NCI-H69 (cell line): ENCODE data around the gene ADAMTS13.

ENCODE experiments used
- DNase-seq: peaks from one replicate; lab custom pipeline; 2025; lab: John Stamatoyannopoulos, UW

The ADAMTS13 gene

DNA sequence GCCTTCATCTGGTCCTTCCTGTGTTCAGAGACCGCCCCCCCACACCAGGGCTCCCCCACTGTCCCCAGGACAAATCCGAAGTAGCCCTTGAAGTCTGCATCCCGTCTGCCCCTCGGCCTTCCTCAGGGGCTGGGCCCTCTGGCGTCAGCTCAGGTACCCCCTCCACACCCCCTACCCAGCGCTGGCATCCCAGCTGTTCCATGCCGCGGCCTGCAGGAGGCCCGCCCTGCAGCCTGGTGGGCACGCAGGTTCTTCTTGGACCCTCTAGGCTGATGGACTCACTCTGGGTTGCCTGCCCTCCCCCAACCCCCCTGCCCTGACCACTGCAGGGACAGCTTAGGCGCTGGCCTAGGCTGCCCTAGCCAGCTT lies 50.1 kb downstream of the ADAMTS13 start:
- no peak for DNase-seq

DNA sequence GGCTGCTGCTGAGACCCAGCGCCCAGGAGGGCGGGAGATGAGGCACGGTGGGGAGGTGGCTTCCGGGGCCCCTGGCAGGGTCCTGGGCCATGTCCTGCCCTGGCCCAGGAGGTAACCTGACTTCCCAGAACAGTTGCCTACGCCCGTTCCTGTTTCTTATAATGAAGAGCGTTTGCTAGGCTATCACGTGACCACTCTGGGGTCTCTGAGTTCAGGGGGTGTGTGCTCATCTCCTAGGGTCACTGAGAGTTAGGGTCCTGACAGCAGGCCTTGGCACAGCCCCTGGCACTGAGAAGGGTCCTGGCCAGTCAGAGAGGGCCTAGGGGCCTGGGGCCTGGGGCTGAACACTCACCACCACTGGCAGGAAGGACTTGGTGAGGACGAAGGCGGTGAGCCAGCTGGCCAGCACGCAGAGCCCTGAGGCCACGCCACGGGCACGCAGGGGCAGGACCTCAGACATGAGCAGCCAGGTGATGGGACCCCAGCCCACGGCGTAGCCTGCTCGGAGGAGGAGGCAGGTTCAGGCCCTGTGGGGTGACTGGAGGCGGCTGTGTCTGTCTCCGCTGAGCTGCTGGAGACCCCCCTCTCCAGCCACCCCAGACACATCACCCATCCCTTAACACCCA lies 50.7 kb downstream of the ADAMTS13 start:
- DNase-seq = no peak

DNA sequence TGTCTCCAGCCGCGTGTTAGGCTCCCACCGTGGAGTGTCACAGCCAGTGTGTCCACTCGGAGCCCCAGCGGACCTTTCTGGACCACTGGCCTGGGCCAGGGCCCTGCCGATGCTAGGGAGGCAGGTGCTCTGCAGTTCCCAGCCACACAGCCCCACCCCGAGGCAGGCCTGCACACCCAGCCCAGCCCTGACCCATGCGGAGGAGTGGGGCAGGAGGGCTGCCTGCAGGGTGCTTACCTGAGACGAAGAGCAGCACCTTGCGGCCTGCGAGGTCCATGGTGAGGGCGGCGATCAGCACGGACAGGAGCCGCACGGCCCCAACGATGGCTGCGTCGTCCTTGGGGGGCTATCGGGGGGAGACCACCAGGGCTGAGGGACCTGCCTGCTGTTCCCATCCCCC lies 51.6 kb downstream of the ADAMTS13 start:
- no peak for DNase-seq

DNA sequence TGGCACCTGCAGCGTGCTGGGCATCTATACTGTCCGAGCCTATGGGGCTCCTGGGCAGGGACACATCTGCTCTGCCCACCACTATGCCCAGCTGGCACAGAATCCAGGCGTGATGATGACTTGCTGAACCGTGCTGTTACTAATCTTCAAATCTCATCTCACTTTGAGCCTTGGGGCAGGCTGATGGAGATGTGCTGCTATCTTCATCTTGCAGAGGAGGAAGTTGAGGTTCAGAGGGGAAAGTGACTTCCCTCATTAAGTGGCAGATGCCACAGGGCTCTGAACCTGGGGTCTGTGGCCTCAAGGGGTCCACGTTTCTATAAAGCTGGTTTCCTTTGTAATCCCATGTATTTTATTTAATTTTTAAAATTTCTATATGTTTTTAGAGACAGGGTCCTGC lies 52.0 kb downstream of the ADAMTS13 start:
- DNase-seq = no peak

DNA sequence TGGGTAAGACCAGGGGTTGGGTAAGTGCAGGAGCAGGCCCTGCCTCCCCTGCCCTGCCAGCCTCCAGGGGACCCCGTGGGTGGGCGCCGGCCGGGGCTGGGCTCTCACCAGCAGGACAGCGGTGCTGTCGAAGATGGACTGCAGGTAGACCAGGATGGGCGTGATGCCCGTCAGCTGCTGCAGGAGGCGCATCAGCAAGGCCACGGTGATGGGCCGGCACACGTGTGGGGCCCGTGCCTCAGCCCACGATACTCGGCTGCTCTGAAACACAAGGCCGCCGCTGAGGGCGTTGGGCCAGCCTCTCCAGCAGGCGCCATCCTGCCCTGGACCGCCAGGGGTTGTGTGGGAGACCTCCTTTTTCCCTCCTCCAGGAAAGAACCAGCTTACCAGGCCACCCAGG lies 52.7 kb downstream of the ADAMTS13 start:
- no peak for DNase-seq

DNA sequence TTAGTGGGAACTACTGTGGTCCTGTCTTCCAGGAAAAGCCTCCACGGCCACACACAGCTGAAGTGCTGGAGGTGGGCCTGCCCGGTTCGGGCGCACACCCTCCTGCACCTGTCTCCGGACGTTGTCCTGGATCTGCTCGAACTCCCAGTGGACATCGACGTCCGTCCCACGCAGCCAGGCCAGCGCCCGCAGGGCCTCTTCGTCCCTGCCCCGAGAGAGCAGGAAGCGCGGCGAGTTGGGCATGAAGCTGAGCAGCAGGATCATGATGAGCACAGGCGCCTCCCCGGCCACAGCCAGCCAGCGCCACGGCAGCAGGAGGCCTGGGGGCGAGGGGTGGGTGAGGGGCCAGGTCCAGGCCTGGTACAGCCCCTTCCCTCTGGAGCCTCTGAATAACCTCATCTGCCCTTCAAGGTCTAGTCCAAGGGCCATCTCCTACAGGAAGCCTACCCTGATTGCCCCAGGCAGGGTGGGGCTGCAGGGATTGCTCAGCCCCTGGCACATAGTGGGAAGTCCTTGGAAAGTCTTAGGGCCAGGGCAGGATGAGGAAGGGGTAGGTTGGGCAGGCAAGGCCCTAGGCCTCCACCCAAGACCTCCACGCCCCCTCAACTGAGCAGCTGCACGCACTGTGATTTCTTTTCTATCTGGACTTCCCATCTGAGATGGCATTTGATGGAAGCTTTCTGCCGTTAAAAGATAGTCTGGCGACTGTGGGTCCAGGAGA lies 53.3 kb downstream of the ADAMTS13 start:
- no peak for DNase-seq

DNA sequence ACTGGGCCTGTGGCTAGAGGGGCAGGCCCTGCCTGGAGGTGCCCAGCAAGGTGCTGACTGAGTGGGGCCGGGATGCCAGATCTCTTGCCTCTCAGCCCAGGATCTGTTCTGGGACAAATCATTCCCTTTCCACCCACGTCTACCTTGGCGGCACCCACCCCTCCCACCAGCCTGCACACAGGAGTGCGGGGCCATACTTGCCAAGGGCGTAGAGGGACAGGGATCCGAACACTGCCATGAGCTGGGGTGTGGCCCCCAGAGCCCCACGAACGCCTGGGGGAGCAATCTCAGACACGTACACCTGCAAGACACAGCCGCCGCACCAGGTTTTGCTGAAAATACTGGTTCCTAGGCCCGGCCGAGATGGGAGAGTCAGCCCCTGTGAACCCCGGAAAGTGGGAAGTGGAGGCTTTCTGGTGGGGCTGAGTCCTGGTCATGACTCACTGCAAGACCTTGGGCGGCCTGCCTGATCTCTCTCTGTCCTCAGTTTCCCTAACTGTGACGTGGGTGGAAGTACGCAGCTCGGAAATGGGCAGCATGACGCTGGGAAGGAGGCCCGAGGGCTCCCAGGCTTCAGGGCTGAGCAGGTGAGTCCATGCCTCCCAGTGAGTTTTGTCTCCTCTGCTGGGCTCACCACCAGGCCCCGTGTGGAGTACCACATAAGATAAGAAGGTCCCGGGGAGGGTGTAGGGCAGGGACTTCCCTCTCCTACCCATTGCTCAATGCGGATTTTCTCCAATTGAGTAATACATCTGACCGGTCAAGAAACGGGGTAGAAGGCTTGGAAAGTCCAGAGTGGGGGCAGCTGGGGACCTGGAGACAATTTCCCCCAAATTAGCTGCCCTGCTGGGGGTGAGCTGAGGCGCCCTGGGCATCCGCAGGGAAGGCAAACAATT lies 54.1 kb downstream of the ADAMTS13 start:
- no peak for DNase-seq

DNA sequence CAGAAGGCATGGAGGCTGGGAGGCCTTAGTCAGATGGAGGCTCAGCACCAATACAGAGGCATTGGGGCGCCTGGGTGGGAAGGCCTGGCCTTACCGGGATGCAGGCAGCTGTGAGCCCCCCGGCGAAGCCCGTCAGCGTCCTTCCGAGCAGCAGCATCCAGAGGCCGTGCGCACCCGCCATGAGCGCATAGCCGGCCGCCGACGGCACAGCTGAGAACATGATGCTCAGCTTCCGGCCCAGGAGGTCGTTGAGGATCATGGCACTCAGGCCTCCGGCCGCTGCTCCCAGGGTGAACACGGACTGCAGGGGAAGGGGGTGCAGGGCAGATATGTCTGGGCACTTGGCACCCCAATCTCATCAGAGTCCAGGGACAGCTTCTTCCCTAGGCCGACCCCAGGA lies 54.8 kb downstream of the ADAMTS13 start:
- no peak for DNase-seq

DNA sequence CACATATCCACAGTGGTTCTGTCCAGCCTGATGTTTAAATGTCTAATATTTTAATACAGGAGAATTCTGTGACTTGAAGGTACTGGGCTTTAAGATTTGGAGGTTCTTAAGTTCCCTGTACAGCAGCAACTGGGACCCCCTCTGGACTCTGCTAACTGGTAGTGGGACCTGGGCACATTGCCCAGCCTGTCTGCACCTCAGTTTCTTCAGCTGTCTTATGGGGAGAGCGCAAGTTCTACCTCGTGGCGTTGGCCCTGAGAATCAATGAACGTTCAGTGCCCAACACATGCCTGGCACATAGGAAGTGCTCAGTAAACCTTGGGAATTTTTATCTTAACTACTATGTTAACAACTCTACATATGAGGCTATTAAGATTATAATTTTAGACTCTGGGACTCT lies 55.3 kb downstream of the ADAMTS13 start:
- DNase-seq = no peak

DNA sequence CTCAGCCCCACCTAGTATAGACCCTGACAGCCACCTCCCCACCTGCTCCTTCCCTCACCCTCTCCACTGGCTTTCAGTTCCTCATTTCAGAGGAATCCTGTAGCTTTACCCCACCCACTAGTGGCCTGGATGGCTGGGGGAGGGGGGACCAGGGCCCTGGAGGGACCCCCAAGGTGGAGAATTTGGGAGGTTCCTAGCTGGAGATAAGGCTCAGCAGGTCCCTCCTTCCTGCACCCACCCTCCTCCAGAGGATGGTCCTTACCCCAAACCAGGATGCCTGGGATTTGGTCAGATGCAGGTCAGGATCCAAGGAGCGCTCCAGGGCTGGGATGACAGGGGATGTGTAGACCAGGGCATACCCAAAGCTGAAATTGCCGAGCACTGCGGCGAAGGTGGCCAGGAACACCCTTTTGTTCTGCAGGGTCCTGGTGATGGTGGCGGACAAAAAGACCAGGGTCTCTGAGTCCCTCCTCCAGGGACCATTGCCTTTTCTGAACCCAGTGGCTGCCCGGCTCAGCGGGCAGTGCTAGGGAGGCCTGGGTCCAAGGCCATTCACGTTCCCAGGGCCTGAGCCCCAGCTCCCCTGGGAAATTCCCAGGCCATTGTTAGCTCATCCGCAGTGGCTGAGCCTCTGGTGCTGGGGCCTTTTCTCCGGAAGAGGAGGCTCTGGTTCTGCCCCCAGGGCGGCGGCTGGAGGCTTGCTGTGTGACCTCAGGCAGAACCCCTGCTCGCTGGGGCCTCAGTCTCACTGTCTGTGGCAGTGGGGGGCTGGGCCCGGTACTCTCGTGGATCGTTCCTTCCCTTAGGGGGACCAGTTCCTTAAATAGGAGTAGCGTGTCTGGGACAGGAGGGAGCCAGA lies 56.1 kb downstream of the ADAMTS13 start:
- DNase-seq = peak; percentile 81

DNA sequence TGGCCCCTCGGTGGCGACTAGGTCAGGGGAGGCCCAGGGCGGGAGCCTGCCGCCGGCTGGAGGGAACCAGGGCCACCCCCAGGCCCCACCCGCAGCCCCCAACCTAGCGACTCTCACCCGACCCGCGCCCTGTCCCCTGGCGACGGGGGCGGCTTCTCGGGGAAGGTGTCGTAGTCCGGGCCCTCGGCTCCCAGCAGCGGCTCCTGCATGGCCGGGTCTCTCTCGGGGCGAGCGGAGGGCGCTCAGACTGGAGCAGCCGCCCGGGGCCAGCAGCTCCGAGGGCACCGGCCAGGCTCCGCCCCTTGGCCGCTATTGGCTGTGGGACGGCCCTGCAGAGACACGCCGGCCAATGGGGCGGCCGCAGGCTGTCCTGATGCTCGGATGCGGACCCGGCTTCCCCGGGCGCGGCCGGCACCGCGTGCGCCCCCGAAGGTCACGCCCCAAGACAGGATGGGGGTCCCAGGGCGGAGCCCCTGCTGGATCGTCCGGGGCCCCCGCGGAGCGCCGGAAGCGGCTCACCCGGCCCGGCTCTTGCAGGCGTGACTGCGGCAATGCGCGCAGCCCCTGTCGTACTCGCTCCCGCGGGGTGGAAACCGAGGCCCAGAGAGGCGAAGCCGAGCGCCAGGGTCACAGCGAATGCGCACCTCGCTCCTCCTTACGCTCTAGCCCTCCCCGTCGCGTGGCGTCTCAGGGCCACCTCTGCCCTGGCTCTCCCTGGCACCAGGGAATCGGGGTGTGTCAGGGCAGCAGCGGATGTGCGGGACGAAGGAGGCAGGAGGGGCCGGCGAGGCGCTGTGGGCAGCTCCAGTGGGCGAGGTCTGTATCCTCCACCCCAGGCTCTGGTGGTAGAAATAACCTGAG lies 56.9 kb downstream of the ADAMTS13 start, which contains the start of gene SLC2A6:
Gene SLC2A6, minus strand, starts transcription at position 249 of the 861 bp plus-strand sequence. Its CDS starts 40 bp downstream, at position 209.
- peak; percentile 95 for DNase-seq

DNA sequence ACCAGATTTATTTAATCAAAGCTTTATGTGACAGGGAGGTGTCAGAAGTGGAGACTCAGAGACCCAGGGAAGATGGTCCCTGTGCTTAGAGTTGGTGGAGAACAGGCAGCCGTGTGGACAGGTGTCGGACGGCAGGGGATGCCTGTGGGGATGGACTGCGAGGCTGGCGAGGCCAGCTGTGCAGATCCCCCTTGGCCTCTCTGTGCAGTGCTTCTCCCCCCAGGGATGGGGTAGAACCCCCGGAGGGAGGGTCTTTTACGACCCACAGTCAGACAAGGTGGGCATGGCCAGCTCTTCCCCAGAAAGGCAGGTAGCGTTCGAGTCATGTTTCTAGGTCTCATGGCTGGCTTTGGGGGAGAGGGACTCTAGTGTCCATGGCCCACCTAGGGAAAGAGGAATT lies 61.4 kb downstream of the ADAMTS13 start:
- DNase-seq = no peak

DNA sequence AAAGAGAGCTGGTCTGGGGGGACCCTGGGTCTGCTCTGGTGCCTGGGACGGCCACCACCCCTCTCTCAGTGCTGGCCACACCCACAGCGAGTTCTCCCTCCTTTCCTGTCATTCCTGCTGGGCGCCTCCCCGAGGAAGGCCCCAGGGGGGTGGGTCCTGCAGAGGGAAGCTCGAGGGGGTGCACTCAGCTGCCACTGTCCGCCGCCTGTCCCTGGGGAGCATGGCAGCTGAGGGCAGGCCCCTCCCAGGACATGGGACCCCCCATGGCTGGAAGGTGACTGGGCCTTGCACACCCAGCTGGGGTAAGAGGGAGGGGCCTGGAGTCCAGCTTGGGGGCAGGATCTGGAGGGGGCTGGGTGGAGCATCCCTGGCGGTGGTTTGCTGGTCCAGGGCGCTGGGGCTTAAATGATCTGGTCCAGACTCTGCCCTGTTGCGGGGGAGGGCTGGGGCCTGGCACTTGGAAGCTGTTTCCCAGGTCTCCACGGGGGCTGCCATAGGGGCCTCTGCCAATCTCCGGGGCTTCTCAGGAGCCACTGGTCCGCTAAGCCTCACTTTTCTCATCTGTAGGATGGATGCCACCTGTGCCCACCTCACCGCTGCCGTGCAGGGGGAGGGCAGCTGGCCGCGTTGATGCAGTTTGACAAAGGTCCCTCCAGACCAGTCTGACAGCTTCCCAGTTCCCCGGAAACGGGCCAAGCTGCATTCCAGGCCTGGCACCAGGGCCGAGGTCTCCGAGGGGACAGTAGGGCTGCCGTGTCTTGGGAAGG lies 62.7 kb downstream of the ADAMTS13 start:
- DNase-seq = peak; percentile 60

DNA sequence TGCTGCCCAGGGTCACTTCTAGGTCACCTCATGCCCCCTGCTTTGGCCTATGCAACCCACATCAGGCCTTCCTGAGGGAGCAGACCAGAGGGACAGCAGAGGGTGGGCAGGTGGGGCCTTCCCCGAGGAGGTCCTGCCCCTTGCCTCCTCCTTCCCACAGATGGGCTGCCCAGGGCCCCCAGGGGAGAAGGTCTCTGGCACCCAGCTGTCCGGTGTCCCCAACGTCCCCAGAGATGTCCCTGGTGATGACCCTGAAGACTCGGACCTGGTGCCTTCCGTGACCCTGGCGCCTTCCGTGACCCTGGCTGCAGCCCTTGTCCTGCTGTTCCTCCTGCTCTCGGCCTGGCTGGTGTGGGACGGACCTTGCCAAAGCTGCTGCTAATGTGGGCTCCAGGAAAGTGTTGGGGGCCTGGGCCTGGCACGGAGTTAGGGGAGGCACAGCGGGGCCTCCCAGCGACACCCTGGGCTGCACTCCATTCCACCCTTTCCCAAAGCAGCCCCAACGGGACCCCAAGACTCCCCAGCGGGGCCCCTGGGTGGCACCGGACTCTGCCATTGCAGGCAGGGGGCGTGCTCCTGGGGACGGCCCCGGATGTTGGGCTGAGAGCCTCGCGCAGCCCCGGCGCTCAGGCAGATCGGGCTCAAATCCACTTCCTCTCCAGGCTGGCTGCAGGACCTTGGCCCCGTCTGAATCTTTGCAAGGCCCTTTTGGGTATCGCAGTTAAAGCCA lies 63.5 kb downstream of the ADAMTS13 start:
- no peak for DNase-seq

DNA sequence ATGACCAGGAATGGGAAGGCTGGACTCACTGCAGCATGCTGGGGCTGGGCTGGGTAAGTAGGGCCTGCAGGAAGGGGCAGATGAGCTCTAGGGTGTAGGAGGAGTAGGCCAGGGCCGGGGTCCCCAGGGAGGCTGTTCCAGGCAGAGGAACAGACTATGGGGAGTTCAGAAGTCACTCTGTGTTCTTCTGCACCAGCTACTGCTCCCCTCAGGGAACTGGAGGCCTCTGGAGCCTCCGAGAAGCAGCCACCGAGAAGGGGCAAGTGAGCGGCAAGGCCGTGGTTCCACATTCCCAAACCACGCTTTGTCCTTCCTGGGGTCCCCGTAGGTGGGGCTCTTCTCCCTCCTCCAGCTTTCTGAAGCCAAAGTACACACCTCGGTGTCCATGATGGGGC lies 65.2 kb downstream of the ADAMTS13 start:
- no peak for DNase-seq

DNA sequence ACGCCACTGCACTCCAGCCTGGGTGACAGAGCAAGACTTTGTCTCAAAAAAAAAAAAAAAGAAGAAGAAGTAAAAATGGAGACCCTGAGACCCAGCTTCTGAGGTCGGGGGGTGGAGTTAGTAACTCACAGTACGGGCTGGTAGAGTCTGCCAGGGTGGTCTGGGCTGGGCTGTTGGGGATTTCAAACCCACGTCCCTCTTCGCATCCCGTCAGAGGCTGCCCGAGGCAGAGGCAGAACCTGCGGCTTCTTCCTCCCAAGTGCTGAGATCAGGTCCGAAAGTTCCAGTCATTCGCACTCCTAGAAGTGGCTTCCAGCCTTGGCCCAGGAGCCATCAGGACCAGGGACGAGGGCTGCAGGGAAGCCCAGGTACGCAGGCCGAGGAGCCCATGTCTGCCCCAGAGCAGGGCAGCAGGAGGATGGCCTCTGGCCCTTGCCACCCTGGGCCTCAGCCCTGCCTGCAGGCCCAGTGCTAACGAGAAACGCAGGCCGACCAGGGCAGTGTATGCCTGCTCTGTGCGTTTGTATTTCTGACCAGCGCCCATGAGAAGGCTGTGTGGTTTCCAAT lies 66.6 kb downstream of the ADAMTS13 start:
- no peak for DNase-seq

DNA sequence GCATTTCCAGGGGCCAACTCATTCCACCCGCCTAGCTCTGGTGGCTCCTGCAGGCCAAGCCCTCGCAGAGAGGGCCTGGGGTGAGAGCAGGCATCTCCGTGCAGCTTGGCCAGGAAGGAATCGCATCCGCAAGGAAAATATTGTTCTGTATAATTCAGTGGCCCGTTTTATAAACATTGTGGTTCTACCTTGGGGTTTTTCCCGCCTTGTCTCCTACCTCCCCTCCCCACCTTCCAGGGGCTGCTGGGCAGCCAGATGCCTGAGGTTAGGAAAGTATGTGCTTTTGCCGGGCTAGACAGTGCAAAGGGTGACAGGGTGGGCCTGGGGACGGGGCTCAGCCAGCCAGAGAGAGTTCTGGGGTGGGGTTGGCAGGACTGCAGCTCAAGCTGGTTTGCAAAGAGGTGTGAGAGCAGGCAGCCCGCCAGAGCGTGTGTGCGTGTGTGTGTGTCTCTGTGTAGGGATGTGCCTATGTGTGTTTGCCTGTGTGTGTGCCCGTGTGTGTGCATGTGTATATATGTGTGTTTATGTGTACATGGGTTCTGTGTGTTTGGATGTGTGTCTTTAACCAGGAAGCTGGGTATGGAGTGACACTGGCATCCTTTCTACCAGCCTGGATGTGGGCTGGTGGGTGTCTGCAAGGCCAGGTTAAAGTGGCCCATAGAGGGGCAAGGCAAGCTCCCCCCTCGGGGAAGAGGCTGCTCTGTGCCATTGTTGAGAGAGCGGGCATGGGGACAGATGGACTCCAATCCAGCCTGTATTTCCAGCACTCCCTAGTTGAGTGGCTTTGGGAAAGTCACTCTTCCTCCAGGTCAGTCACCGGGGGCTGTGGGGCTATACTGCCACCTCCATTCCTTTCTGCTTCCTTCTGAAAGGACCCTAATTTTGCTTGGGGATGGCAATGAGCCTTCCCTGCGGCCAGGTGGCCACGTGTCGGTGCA lies 67.4 kb downstream of the ADAMTS13 start:
- no peak for DNase-seq

DNA sequence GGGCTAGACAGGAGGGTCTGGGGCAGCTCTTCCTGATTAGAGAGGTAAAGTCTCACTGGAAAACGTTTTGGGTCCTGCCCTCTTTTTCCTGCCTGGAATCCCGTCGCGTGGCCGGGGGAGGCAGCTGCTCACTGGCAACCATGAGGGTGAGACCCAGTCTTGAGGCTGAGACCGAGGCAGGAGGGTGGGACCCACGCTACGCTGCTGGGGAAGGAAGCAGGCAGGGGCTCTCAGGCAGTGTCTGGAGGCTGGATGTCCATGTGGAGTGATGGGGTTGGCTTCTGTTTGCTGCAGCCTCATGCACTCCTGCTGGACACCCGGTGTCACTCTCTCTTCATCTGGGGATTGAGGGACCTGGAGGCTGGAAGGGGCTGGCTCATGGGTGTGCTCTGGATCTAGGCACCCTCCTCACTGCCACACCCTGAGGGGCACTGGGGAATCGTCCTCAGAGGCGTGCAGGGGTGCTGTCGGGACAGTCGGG lies 68.1 kb downstream of the ADAMTS13 start:
- DNase-seq = no peak
